ENCODE results near the gene ARIH2.

DNA sequence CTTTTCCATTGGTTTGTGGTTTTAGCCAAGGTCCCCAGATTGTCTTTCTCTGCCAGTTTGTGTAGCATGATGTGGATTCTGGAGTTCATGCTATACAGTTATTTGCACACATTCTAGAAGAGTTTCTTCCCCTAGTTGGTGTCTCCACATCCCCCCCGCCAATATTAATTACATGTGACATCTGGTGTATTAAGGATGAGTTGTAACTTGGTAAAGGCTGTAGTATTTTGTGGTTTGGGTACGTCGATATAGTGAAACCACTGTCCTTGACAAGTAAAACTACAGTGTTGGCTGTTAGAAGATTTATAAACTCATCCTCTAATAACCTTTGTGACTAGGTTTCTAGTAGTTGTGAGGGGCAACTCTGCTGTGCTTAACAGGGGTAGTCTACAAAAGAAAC, 47.7 kb downstream of the ARIH2 start:
- TF ChIP-seq, protein P1, sequence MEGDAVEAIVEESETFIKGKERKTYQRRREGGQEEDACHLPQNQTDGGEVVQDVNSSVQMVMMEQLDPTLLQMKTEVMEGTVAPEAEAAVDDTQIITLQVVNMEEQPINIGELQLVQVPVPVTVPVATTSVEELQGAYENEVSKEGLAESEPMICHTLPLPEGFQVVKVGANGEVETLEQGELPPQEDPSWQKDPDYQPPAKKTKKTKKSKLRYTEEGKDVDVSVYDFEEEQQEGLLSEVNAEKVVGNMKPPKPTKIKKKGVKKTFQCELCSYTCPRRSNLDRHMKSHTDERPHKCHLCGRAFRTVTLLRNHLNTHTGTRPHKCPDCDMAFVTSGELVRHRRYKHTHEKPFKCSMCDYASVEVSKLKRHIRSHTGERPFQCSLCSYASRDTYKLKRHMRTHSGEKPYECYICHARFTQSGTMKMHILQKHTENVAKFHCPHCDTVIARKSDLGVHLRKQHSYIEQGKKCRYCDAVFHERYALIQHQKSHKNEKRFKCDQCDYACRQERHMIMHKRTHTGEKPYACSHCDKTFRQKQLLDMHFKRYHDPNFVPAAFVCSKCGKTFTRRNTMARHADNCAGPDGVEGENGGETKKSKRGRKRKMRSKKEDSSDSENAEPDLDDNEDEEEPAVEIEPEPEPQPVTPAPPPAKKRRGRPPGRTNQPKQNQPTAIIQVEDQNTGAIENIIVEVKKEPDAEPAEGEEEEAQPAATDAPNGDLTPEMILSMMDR (IDR thresholded peaks at IDR 0.05): no peak
- no peak for TF ChIP-seq POLR2A (IDR thresholded peaks at IDR 0.05)
